ENCODE measurements around the gene RPL39L.

DNA sequence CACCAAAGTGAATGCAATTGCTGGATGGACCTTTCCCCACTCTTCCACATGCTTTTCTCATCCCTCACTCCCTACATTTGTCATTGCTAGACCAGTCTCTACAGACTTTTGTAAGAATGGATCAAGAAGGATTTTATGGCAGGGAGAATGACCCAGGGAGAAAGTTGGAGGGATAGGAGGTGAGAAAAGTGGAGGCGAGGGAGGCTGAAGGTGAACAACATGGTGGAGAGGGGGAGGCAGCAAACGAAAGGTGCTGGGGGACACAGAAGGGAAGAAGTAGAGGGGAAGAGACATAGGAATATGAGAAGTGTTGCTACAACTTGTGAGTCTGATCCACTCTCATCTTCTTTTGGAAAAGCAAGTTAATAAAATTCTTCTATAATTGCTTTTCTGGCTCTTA, 33.6 kb upstream of the RPL39L start:
- TF ChIP-seq, protein P1, sequence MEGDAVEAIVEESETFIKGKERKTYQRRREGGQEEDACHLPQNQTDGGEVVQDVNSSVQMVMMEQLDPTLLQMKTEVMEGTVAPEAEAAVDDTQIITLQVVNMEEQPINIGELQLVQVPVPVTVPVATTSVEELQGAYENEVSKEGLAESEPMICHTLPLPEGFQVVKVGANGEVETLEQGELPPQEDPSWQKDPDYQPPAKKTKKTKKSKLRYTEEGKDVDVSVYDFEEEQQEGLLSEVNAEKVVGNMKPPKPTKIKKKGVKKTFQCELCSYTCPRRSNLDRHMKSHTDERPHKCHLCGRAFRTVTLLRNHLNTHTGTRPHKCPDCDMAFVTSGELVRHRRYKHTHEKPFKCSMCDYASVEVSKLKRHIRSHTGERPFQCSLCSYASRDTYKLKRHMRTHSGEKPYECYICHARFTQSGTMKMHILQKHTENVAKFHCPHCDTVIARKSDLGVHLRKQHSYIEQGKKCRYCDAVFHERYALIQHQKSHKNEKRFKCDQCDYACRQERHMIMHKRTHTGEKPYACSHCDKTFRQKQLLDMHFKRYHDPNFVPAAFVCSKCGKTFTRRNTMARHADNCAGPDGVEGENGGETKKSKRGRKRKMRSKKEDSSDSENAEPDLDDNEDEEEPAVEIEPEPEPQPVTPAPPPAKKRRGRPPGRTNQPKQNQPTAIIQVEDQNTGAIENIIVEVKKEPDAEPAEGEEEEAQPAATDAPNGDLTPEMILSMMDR (IDR thresholded peaks at IDR 0.05) = no peak
- no peak for TF ChIP-seq POLR2A (IDR thresholded peaks at IDR 0.05)
